PC-3 (cell line): ENCODE measurements around the gene HPSE2. TPM values are rescaled to one million over a fixed set of nuclear protein-coding genes. Genes with fewer than 3 reads are reported as not detected.

Source experiments
- ATAC-seq: fragments of 200-7000 bp; cut with Tn5 transposase; 2 replicates; pipeline ENCODE4 v1.9.1; 2020; ENCODE audit warnings: mild to moderate bottlenecking, moderate library complexity
- BruUV-seq: library from RNA; stranded (reverse); fragments of 400-500 nt; replicated peaks from 2 replicates; lab custom pipeline; 2021; lab: Mats Ljungman, UMichigan
- CTCF ChIA-PET: fragments of 300-600 bp; sonication (Branson Sonifier 250); formaldehyde crosslinking; loops from one replicate; lab custom pipeline; 2022; ENCODE audit warnings: antibody characterized with exemption; lab: Charles Lee
- POLR2A ChIA-PET: fragments of 300-600 bp; sonication (Branson Sonifier 250); formaldehyde crosslinking; loops from one replicate; lab custom pipeline; 2022; ENCODE audit warnings: antibody characterized with exemption; ENCODE audit not compliant: unreplicated experiment; lab: Charles Lee
- DNase-seq: peaks from one replicate; pipeline ENCODE4 v3.0.0-alpha.2; 2015
- H2AFZ ChIP-seq: fragments of 300-600 bp; sonication (generic); 2 replicates; pipeline ENCODE4 v1.6.0; 2016; ENCODE audit warnings: antibody characterized with exemption, low read length
- H3F3A ChIP-seq: fragments of 300-600 bp; sonication (generic); one replicate; pipeline ENCODE4 v1.6.0; 2017; ENCODE audit warnings: antibody characterized with exemption, low read length, control low read depth, mild to moderate bottlenecking; ENCODE audit not compliant: unreplicated experiment
- H3K27ac ChIP-seq: fragments of 300-600 bp; sonication (generic); 2 replicates; pipeline ENCODE4 v1.5.1; 2016; ENCODE audit warnings: mild to moderate bottlenecking, low read length
- H3K27me3 ChIP-seq: fragments of 300-600 bp; sonication (generic); 2 replicates; pipeline ENCODE4 v1.6.1; 2016; ENCODE audit warnings: low read length, mixed read lengths
- H3K36me3 ChIP-seq: fragments of 300-600 bp; sonication (generic); 2 replicates; pipeline ENCODE4 v1.6.1; 2016; ENCODE audit warnings: low read depth, mixed run types, low read length, mixed read lengths
- H3K4me1 ChIP-seq: fragments of 300-600 bp; sonication (generic); 2 replicates; pipeline ENCODE4 v1.5.1; 2016; ENCODE audit warnings: low read length; ENCODE audit not compliant: insufficient read depth
- H3K4me2 ChIP-seq: fragments of 300-600 bp; sonication (generic); 2 replicates; pipeline ENCODE4 v1.6.0; 2016; ENCODE audit warnings: low read length
- H3K4me3 ChIP-seq: fragments of 300-600 bp; sonication (generic); 2 replicates; pipeline ENCODE4 v1.5.1; 2016; ENCODE audit warnings: mild to moderate bottlenecking, low read length, mixed read lengths
- H3K79me2 ChIP-seq: fragments of 300-600 bp; sonication (generic); 2 replicates; pipeline ENCODE4 v1.6.1; 2017; ENCODE audit warnings: low read length, mixed read lengths
- H3K9ac ChIP-seq: fragments of 300-600 bp; sonication (generic); 2 replicates; pipeline ENCODE4 v1.6.0; 2016; ENCODE audit warnings: mild to moderate bottlenecking, low read length
- H3K9me2 ChIP-seq: fragments of 300-600 bp; sonication (generic); replicated peaks from 2 replicates; pipeline ENCODE4 v1.6.1; 2016; ENCODE audit warnings: mixed run types, low read length, mixed read lengths
- H3K9me3 ChIP-seq: fragments of 300-600 bp; sonication (generic); 2 replicates; pipeline ENCODE4 v1.6.1; 2016; ENCODE audit warnings: low read length, mixed read lengths
- H4K20me1 ChIP-seq: fragments of 300-600 bp; sonication (generic); 2 replicates; pipeline ENCODE4 v1.6.1; 2016; ENCODE audit warnings: low read length, mixed read lengths
- EZH2 ChIP-seq: fragments of 300-600 bp; sonication (generic); IDR thresholded peaks from one replicate; pipeline ENCODE4 v1.6.1; 2017; ENCODE audit warnings: antibody characterized with exemption, mild to moderate bottlenecking, low read length; ENCODE audit not compliant: unreplicated experiment
- EZH2phosphoT487 ChIP-seq: fragments of 300-600 bp; sonication (generic); IDR thresholded peaks from 2 replicates; pipeline ENCODE4 v1.6.1; 2018; ENCODE audit warnings: mild to moderate bottlenecking, antibody characterized with exemption, low read length, borderline replicate concordance
- intact Hi-C: fragments of 100-400 bp; cut with micrococcal nuclease; formaldehyde crosslinking; loops from 2 replicates; pipeline ENCODE4 v1.9.0; 2023
- total RNA-seq: library from RNA; depleted of rRNA; stranded (reverse); fragments of >200 nt; gene quantifications from 2 replicates; pipeline ENCODE4 v1.2.3, GENCODE V29; 2014
- TF ChIP-seq, protein P1 (sequence below): fragments of 300-600 bp; sonication (generic); conservative IDR thresholded peaks from 2 replicates; pipeline ENCODE4 v1.5.1; 2017; ENCODE audit warnings: antibody characterized with exemption, low read depth, mild to moderate bottlenecking, low read length

The HPSE2 gene
- total RNA-seq, 1 experiment from 2014 or later, result 0.15 TPM

DNA sequence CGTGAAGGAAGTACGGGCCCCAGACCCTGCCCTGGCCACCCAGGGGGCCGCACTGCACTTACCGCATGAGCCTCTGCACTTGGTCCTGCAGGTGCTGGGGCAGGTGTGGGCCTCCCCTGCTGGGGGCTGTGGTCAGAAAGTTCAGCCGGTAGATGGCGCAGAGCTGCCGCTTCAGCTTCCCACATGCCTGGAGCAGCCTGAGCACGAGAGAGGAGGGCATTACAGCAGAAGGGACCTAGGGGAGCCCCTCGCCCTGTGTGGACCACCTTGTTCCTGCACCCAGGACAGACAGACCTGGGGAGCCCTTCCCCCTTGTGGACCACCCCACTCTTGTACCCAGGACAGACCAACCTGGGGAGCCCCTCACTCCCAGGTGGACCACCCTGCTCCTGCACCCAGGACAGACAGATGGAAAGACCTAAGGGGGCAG, 811.9 kb downstream of the HPSE2 start:
- Histone ChIP-seq H3K4me3 (no peak overlapping the region), H3K4me2 (no peak overlapping the region), H3K9me2 (no peaks in the 10 kb centered on the region), H3K27me3 (no peaks in the 10 kb centered on the region), H3K27ac (no peak overlapping the region), H3K9ac (no peak overlapping the region), H3K79me2 (no peaks in the 10 kb centered on the region), H3K4me1 (no peaks in the 10 kb centered on the region), H3K36me3 (no peaks in the 10 kb centered on the region), H3F3A (no peaks in the 10 kb centered on the region), H3K9me3 (no peaks in the 10 kb centered on the region), H4K20me1 (no peaks in the 10 kb centered on the region), H2AFZ (no peak overlapping the region)
- ATAC-seq, result no peak
- CTCF ChIA-PET, result no interaction called here
- BruUV-seq, result no TSS peak
- TF ChIP-seq EZH2phosphoT487 (no peak), EZH2 (no peak)
- intact Hi-C loops, result loop anchor here (2.0 kb wide), 1 partner anchor 37 kb away; no protein-coding TSS in a partner anchor
- DNase-seq, result no peak
- POLR2A ChIA-PET, result no interaction called here

- Histone ChIP-seq H3K4me1 (no peaks in the 10 kb centered on the region), H3K79me2 (no peaks in the 10 kb centered on the region), H3K9ac (no peak overlapping the region), H3K4me3 (no peak overlapping the region), H3K4me2 (no peak overlapping the region), H2AFZ (no peak overlapping the region), H3K27ac (no peak overlapping the region), H3K36me3 (no peaks in the 10 kb centered on the region), H4K20me1 (no peaks in the 10 kb centered on the region), H3F3A (no peaks in the 10 kb centered on the region), H3K27me3 (no peaks in the 10 kb centered on the region), H3K9me3 (no peaks in the 10 kb centered on the region), H3K9me2 (no peaks in the 10 kb centered on the region)
- POLR2A ChIA-PET, result no interaction called here
- no TSS peak for BruUV-seq
- CTCF ChIA-PET, result no interaction called here
- DNase-seq (no peak), ATAC-seq (no peak)
- intact Hi-C loops, result no loop called here
- TF ChIP-seq, protein P1, sequence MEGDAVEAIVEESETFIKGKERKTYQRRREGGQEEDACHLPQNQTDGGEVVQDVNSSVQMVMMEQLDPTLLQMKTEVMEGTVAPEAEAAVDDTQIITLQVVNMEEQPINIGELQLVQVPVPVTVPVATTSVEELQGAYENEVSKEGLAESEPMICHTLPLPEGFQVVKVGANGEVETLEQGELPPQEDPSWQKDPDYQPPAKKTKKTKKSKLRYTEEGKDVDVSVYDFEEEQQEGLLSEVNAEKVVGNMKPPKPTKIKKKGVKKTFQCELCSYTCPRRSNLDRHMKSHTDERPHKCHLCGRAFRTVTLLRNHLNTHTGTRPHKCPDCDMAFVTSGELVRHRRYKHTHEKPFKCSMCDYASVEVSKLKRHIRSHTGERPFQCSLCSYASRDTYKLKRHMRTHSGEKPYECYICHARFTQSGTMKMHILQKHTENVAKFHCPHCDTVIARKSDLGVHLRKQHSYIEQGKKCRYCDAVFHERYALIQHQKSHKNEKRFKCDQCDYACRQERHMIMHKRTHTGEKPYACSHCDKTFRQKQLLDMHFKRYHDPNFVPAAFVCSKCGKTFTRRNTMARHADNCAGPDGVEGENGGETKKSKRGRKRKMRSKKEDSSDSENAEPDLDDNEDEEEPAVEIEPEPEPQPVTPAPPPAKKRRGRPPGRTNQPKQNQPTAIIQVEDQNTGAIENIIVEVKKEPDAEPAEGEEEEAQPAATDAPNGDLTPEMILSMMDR, result no peak
- TF ChIP-seq EZH2, result no peak
- TF ChIP-seq EZH2phosphoT487, result no peak
Observed at GRCh38 chr10:98422182-98422581, 813.5 kb downstream of the HPSE2 start.

- DNase-seq, result no peak
- ChIA-PET CTCF (no interaction called here), POLR2A (no interaction called here)
- H4K20me1 ChIP-seq, result no peaks in the 10 kb centered on the region
- H3K9me2 ChIP-seq, result no peaks in the 10 kb centered on the region
- no peak overlapping the region for H3K4me3 ChIP-seq
- H3K27me3 ChIP-seq, result no peaks in the 10 kb centered on the region
- no peak for ATAC-seq
- no peaks in the 10 kb centered on the region for H3F3A ChIP-seq
- no peak for TF ChIP-seq EZH2
- TF ChIP-seq, protein P1, result no peak
- no peak for TF ChIP-seq EZH2phosphoT487
- peaks cover 2% of the 10 kb centered on the region; the same call in 1 of the 2 replicates for H3K4me1 ChIP-seq
- no peak overlapping the region for H3K27ac ChIP-seq
- no peak overlapping the region for H3K9ac ChIP-seq
- H2AFZ ChIP-seq, result no peak overlapping the region
- BruUV-seq, result no TSS peak
- intact Hi-C loops, result no loop called here
- H3K79me2 ChIP-seq, result no peaks in the 10 kb centered on the region
- no peaks in the 10 kb centered on the region for H3K9me3 ChIP-seq
- H3K36me3 ChIP-seq, result no peaks in the 10 kb centered on the region
- no peak overlapping the region for H3K4me2 ChIP-seq
Observed at GRCh38 chr10:98420786-98421185, 814.9 kb downstream of the HPSE2 start.
